Measurements from ENCODE around the gene TMEM203.
"Not testable (repeated sequence)": the region's sequence is repeated elsewhere in the genome, so short reads cannot be mapped to it uniquely, and the experiment has no call there.

TMEM203 gene, protein sequence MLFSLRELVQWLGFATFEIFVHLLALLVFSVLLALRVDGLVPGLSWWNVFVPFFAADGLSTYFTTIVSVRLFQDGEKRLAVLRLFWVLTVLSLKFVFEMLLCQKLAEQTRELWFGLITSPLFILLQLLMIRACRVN

DNA sequence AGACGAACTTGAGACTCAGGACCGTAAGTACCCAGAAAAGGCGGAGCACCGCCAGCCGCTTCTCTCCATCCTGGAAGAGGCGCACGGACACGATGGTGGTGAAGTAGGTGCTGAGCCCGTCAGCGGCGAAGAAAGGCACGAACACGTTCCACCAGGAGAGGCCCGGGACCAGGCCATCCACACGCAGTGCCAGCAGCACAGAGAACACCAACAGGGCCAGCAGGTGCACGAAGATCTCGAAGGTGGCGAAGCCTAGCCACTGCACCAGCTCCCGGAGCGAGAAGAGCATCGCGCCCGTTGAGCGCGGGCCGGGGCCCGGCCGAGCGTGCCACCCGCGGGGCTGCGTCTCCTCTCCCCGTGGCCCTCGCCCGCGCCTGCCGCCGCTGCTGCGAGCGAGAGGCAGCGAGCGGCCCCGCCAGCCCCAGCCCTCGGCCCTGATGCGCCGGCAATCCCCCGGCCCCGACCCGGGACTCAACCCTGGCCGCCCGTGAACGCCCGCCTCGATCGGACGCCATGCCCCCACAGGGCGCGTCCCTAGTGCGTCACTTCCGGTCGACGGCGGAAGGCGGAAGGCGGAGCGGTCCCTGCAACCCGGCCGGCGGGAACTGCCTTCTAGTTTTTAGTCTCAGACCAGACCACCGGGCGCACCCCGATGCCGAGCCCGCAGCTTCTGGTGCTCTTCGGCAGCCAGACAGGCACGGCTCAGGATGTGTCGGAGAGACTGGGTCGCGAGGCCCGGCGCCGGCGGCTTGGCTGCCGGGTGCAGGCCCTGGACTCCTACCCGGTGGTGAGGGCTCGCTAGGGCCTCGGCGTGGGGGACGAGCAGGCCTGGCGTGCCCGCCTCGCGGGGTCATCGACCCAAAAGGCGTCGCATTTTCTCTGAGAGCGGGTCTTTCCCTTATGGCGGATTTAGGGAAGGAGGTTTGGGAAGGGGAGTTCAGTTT lies at the start of gene TMEM203, which contains the start of gene NDOR1:
Gene TMEM203 (minus strand): TSS at position 523 of the 944 bp plus-strand sequence. CDS start 234 bp downstream, at position 289.
Gene NDOR1 (plus strand): TSS at position 575 of the 944 bp plus-strand sequence. CDS start 78 bp downstream, at position 653.
- DNase-seq: peak; percentile 69 to 89

GRCh38 chr9:137254624-137255447 lies 49.4 kb upstream of the TMEM203 start, which contains the start of gene NELFB:
Gene NELFB, plus strand, starts transcription at chr9:137255327.
- DNase-seq: peak; percentile 40 to 90

GRCh38 chr9:137253717-137254623 lies 48.5 kb upstream of the TMEM203 start:
- DNase-seq: no peak

- no peak for DNase-seq
These were observed 47.4 kb upstream of the TMEM203 start for GRCh38 chr9:137252555-137253506.

- DNase-seq: no peak
These were observed 46.2 kb upstream of the TMEM203 start for GRCh38 chr9:137251490-137252268.

GRCh38 chr9:137251194-137251461 lies 45.7 kb upstream of the TMEM203 start, which contains the start of gene STPG3:
Gene STPG3, plus strand, starts transcription at chr9:137251286. Its CDS starts 1 bp downstream, at chr9:137251287.
- no peak for DNase-seq

- DNase-seq: no peak
These were observed 45.1 kb upstream of the TMEM203 start for GRCh38 chr9:137250329-137251193.

- no peak for DNase-seq
These were observed 42.4 kb upstream of the TMEM203 start for GRCh38 chr9:137247916-137248175.

GRCh38 chr9:137247135-137247915 lies 41.9 kb upstream of the TMEM203 start:
- DNase-seq: no peak

- no peak for DNase-seq
These were observed 40.3 kb upstream of the TMEM203 start for GRCh38 chr9:137245450-137246421.

DNA sequence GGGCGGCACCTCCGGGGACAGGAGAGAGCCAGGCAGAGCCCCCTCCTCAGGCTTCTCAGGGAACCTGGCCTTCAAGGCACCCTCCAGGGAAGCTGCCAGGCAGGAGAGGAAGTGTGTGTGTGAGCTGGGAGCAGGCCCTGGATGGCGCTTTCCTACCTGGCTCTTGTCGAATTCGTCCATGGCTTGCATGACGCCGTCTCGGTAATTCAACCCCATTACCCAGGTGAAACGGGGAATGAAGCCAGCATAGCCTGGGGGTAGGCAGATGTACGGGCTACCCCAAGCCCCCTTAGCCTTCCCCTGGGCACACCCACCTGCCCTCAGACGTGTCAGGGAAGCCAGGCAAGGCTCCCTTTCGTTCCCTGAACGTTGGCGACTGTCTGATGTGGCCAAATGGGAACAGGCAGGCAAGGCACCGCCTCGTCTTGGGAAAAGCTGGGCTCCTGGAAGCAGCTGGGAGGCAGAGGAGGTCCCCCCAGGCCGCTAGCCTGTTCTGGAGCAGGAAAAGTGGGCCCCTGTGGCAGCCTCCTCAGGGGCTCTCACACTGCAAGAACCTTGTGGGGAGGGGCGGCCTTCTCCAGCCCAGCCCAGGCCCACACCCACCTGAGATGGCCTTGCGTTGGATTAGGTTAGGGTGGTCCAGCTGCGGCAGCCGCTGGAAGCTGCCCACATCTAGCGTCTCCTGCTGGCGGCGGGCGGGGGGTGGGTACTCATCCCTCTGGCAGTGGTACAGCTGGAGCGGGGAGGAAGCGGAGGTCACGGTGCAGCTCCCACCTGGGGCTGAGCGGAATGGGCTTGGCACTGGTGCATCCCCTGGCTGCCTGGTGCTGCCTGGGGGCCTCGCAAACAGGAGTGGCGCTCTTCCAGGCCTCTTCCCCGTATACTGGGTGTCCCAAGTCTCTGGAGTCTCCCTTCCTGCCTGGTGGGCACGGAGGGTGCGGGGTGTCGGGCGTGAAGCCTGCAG lies 39.3 kb upstream of the TMEM203 start:
- no peak for DNase-seq

DNA sequence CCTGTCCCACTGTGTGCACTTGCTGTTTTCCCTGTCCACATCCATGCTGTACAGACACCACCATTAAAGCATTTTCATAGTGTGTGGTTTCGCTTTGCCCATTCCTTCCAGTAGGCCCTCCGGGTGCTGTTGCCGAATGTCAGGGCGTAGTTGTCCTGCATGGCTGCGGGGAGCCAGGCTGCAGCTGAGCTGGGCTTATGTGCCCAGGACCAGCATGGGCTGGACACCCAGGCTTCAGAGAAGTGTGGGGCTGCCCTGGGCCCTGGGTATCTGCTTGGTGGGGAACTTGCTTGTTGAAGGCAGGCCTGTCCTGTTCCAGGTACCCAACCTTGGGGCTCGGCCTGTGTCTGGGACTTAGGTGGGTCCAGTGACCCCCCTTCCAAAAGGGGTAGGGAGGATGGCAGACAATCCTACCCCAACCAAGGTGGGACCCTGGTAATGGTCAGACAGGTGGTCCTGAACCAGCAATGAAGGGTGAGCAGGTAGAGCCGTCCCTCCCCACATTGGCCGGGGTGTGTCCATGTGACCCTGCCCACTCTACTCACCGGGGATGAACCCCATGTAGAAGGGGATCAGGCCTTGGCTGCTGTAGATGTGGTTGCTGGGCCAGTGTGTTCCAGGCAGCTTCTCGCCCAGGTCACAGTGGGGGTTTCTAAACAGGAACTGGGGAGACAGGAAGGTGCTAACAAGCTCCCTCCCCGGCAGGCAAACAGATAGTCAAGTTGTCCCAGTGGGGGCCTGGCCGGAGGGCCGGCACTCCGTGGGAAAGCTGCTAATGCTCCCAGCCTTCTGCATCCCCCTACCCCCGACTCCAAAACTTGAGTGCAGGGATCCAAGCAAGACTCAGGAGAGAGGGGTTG lies 38.4 kb upstream of the TMEM203 start:
- DNase-seq: no peak

- DNase-seq: not testable (repeated sequence)
These were observed 37.8 kb upstream of the TMEM203 start for GRCh38 chr9:137243266-137243625.

DNA sequence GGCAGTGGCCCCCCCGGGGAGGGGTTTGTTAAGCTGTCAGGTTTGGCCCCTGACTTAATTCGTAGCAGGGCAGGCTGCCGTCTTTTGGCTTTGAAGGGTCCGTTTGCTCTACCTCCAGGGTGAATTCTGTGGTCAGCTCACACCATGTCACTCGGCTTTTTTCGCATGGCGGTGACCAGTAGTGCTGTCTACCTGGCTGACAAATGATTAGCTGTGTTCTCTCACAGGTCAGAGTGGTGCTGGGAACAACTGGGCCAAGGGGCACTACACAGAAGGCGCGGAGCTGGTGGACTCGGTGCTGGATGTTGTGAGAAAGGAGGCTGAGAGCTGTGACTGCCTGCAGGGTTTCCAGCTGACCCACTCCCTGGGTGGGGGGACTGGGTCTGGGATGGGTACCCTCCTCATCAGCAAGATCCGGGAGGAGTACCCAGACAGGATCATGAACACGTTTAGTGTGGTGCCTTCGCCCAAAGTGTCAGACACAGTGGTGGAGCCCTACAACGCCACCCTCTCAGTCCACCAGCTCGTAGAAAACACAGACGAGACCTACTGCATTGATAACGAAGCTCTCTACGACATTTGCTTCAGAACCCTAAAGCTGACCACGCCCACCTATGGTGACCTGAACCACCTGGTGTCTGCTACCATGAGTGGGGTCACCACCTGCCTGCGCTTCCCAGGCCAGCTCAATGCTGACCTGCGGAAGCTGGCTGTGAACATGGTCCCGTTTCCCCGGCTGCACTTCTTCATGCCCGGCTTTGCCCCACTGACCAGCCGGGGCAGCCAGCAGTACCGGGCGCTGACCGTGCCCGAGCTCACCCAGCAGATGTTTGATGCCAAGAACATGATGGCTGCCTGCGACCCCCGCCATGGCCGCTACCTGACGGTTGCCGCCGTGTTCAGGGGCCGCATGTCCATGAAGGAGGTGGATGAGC lies 37.1 kb upstream of the TMEM203 start:
- DNase-seq: no peak
